ENCODE results near the gene RRAS2. TPM values are rescaled to one million over a fixed set of nuclear protein-coding genes. Genes with fewer than 3 reads are reported as not detected.
"Not testable (repeated sequence)": the region's sequence is repeated elsewhere in the genome, so short reads cannot be mapped to it uniquely, and the experiment has no call there.

Gene RRAS2
- total RNA-seq, 1 donor from 2014 or later = 45.5 TPM

- H3K36me3 Mint-ChIP-seq (ENCODE audit: insufficient read depth) = peaks cover 20% of the 10 kb centered on the region
- no peaks in the 10 kb centered on the region for H3K27me3 Mint-ChIP-seq
- DNase-seq (ENCODE audit: low spot score, unreplicated experiment) = no peak
- H3K9me3 Mint-ChIP-seq (ENCODE audit: low read depth) = peaks cover 17% of the 10 kb centered on the region
- no peak overlapping the region for H3K4me3 Mint-ChIP-seq (ENCODE audit: low read depth)
- no peak for TF ChIP-seq CTCF (IDR thresholded peaks at IDR 0.05; ENCODE audit: unreplicated experiment)
- no peak overlapping the region for H3K27ac Mint-ChIP-seq
- H3K4me1 Mint-ChIP-seq (ENCODE audit: low read depth) = no peaks in the 10 kb centered on the region
Measured at GRCh38 chr11:14347991-14348390, 11.0 kb downstream of the RRAS2 start.

- no peak overlapping the region for H3K27ac Mint-ChIP-seq
- TF ChIP-seq CTCF (IDR thresholded peaks at IDR 0.05; ENCODE audit: unreplicated experiment) = no peak
- peaks cover 17% of the 10 kb centered on the region for H3K9me3 Mint-ChIP-seq (ENCODE audit: low read depth)
- H3K4me1 Mint-ChIP-seq (ENCODE audit: low read depth) = no peaks in the 10 kb centered on the region
- no peak for DNase-seq (ENCODE audit: low spot score, unreplicated experiment)
- H3K36me3 Mint-ChIP-seq (ENCODE audit: insufficient read depth) = peaks cover 20% of the 10 kb centered on the region
- no peaks in the 10 kb centered on the region for H3K27me3 Mint-ChIP-seq
- no peak overlapping the region for H3K4me3 Mint-ChIP-seq (ENCODE audit: low read depth)
Measured at GRCh38 chr11:14347494-14347893, 11.5 kb downstream of the RRAS2 start.

GRCh38 chr11:14346303-14346955, 12.6 kb downstream of the RRAS2 start:
- H3K27ac Mint-ChIP-seq = no peak overlapping the region
- H3K9me3 Mint-ChIP-seq (ENCODE audit: low read depth) = peaks cover 17% of the 10 kb centered on the region
- H3K4me1 Mint-ChIP-seq (ENCODE audit: low read depth) = no peaks in the 10 kb centered on the region
- DNase-seq (ENCODE audit: low spot score, unreplicated experiment) = no peak
- H3K27me3 Mint-ChIP-seq = no peaks in the 10 kb centered on the region
- peaks cover 20% of the 10 kb centered on the region for H3K36me3 Mint-ChIP-seq (ENCODE audit: insufficient read depth)
- H3K4me3 Mint-ChIP-seq (ENCODE audit: low read depth) = no peak overlapping the region
- no peak for TF ChIP-seq CTCF (IDR thresholded peaks at IDR 0.05; ENCODE audit: unreplicated experiment)

- no peak overlapping the region for H3K4me3 Mint-ChIP-seq (ENCODE audit: low read depth)
Measured at GRCh38 chr11:14345668-14346067, 13.3 kb downstream of the RRAS2 start.

GRCh38 chr11:14345016-14345415, 14.0 kb downstream of the RRAS2 start:
- not testable (repeated sequence) for H3K4me3 Mint-ChIP-seq (ENCODE audit: low read depth)
- peaks cover 17% of the 10 kb centered on the region for H3K9me3 Mint-ChIP-seq (ENCODE audit: low read depth)
- peaks cover 20% of the 10 kb centered on the region for H3K36me3 Mint-ChIP-seq (ENCODE audit: insufficient read depth)

More at GRCh38 chr11:14345668-14346067, 13.3 kb downstream of the RRAS2 start:
- no peaks in the 10 kb centered on the region for H3K27me3 Mint-ChIP-seq
- peaks cover 17% of the 10 kb centered on the region for H3K9me3 Mint-ChIP-seq (ENCODE audit: low read depth)
- TF ChIP-seq CTCF (IDR thresholded peaks at IDR 0.05; ENCODE audit: unreplicated experiment) = no peak
- H3K4me1 Mint-ChIP-seq (ENCODE audit: low read depth) = no peaks in the 10 kb centered on the region
- H3K36me3 Mint-ChIP-seq (ENCODE audit: insufficient read depth) = peaks cover 20% of the 10 kb centered on the region
- no peak for DNase-seq (ENCODE audit: low spot score, unreplicated experiment)
- H3K27ac Mint-ChIP-seq = no peak overlapping the region

GRCh38 chr11:14342906-14343305, 16.1 kb downstream of the RRAS2 start:
- TF ChIP-seq CTCF (IDR thresholded peaks at IDR 0.05; ENCODE audit: unreplicated experiment) = no peak
- Mint-ChIP-seq H3K36me3 (ENCODE audit: insufficient read depth) (peaks cover 14% of the 10 kb centered on the region), H3K27me3 (no peaks in the 10 kb centered on the region), H3K27ac (no peak overlapping the region), H3K9me3 (ENCODE audit: low read depth) (peaks cover 14% of the 10 kb centered on the region), H3K4me1 (ENCODE audit: low read depth) (no peaks in the 10 kb centered on the region), H3K4me3 (ENCODE audit: low read depth) (no peak overlapping the region)
- DNase-seq (ENCODE audit: low spot score, unreplicated experiment) = no peak

More at GRCh38 chr11:14345016-14345415, 14.0 kb downstream of the RRAS2 start:
- H3K27ac Mint-ChIP-seq; H3K27me3 Mint-ChIP-seq; H3K4me1 Mint-ChIP-seq (ENCODE audit: low read depth); DNase-seq (ENCODE audit: low spot score, unreplicated experiment): not testable (repeated sequence)
